Endothelial cell of umbilical vein (primary cell): ENCODE data around the gene PRDM16. TPM values are rescaled to one million over a fixed set of nuclear protein-coding genes. Genes with fewer than 3 reads are reported as not detected.

Experiments
- BruUV-seq: library from RNA; stranded (reverse); fragments of 400-500 nt; replicated peaks from 2 replicates; lab custom pipeline; 2021; lab: Mats Ljungman, UMichigan
- CTCF ChIA-PET: fragments of 300-600, 350-600 bp; sonication (Branson Sonifier 250); formaldehyde crosslinking; loops from one replicate; lab custom pipeline; 2021; ENCODE audit warnings: antibody characterized with exemption, inconsistent platforms; lab: Charles Lee
- POLR2A ChIA-PET: fragments of 300-600, 350-600 bp; sonication (Branson Sonifier 250); formaldehyde crosslinking; loops from one replicate; lab custom pipeline; 2021; ENCODE audit warnings: antibody characterized with exemption, inconsistent platforms; lab: Charles Lee
- DNase-seq: peaks from one replicate; pipeline ENCODE4 v3.0.0-alpha.2; 2011; ENCODE audit warnings: low read depth, low spot score
- FAIRE-seq: peaks from 2 replicates; lab custom pipeline; 2011; peaks lifted over from hg19 to GRCh38; lab: Jason Lieb, UNC
- H2AFZ ChIP-seq: 2 replicates; pipeline ENCODE4 v1.6.0; 2012; ENCODE audit warnings: low read depth, low read length, control low read depth, inconsistent platforms
- H3K27ac ChIP-seq: 2 replicates; pipeline ENCODE4 v1.5.1; 2011; ENCODE audit warnings: low read depth, mild to moderate bottlenecking, control low read depth, low read length, moderate library complexity; ENCODE audit not compliant: insufficient read depth
- H3K27me3 ChIP-seq, 2 experiments: 2 replicates each; pipeline versions ENCODE4 v1.6.0 to v1.6.1; 2011; ENCODE audit warnings: low read length in 2 of 2, mixed read lengths in 1 of 2; ENCODE audit not compliant: control insufficient read depth in 2 of 2, insufficient read depth in 2 of 2
- H3K36me3 ChIP-seq, 2 experiments: 2 replicates in 1 of 2; 3 replicates in 1 of 2; pipeline ENCODE4 v1.5.1; 2011; ENCODE audit warnings: low read length in 2 of 2, mild to moderate bottlenecking in 1 of 2, moderate library complexity in 1 of 2; ENCODE audit not compliant: control insufficient read depth in 2 of 2, insufficient read depth in 2 of 2; ENCODE audit errors: extremely low read depth in 1 of 2
- H3K4me1 ChIP-seq: 3 replicates; pipeline ENCODE4 v1.5.1; 2011; ENCODE audit warnings: mild to moderate bottlenecking, low read length; ENCODE audit not compliant: control insufficient read depth, insufficient read depth; ENCODE audit errors: extremely low read depth
- H3K4me2 ChIP-seq: 2 replicates; pipeline ENCODE4 v1.6.1; 2011; ENCODE audit warnings: low read length, control low read depth, mixed read lengths; ENCODE audit not compliant: insufficient read depth
- H3K4me3 ChIP-seq, 3 experiments: fragments of 200-600 bp in 1 of 3; sonication (generic), shearing (Covaris generic) in 1 of 3; replicated peaks in 1 of 3; 2 replicates each; pipeline ENCODE4 v1.5.1; 2011 to 2016; ENCODE audit warnings: control low read depth in 3 of 3, low read length in 3 of 3, mild to moderate bottlenecking in 2 of 3, inconsistent platforms in 1 of 3, low read depth in 1 of 3, moderate library complexity in 1 of 3; ENCODE audit not compliant: insufficient read depth in 1 of 3
- H3K79me2 ChIP-seq: 2 replicates; pipeline ENCODE4 v1.6.0; 2012; ENCODE audit warnings: low read length, inconsistent platforms; ENCODE audit not compliant: control insufficient read depth, insufficient read depth
- H3K9ac ChIP-seq: replicated peaks from 2 replicates; pipeline ENCODE3; 2011; ENCODE audit warnings: low read length, control low read depth; ENCODE audit not compliant: insufficient read depth; ENCODE audit errors: extremely low read depth
- H3K9me1 ChIP-seq: replicated peaks from 3 replicates; pipeline ENCODE4 v1.6.0; 2011; ENCODE audit warnings: mild to moderate bottlenecking, low read length; ENCODE audit not compliant: control insufficient read depth, insufficient read depth; ENCODE audit errors: extremely low read depth
- H3K9me3 ChIP-seq: replicated peaks from 2 replicates; pipeline ENCODE4 v1.5.1; 2012; ENCODE audit warnings: low read length, inconsistent platforms; ENCODE audit not compliant: control insufficient read depth, insufficient read depth
- H4K20me1 ChIP-seq: replicated peaks from 2 replicates; pipeline ENCODE3; 2011; ENCODE audit warnings: mild to moderate bottlenecking, low read length; ENCODE audit not compliant: control insufficient read depth, insufficient read depth; ENCODE audit errors: extremely low read depth
- CTCF ChIP-seq, 2 donors: IDR thresholded peaks; 1 replicate in 1 of 2; 2 replicates in 1 of 2; pipeline ENCODE4 v1.5.1; 2011; ENCODE audit warnings: low read length in 2 of 2, mild to moderate bottlenecking in 2 of 2, moderate library complexity in 2 of 2, control low read depth in 1 of 2, inconsistent platforms in 1 of 2, low read depth in 1 of 2; ENCODE audit not compliant: insufficient read depth in 1 of 2; ENCODE audit errors: extremely low read depth in 1 of 2
- EZH2 ChIP-seq: IDR thresholded peaks from 2 replicates; pipeline ENCODE4 v1.6.1; 2012; ENCODE audit warnings: borderline replicate concordance, low read depth, mild to moderate bottlenecking, moderate library complexity, low read length, inconsistent platforms; ENCODE audit not compliant: severe bottlenecking
- FOS ChIP-seq: IDR thresholded peaks from 2 replicates; pipeline ENCODE4 v1.6.1; 2011; ENCODE audit warnings: mild to moderate bottlenecking, low read length, moderate library complexity, borderline replicate concordance; ENCODE audit not compliant: insufficient read depth
- GATA2 ChIP-seq: IDR thresholded peaks from 2 replicates; pipeline ENCODE4 v1.7.0; 2011; ENCODE audit warnings: low read depth, mild to moderate bottlenecking, moderate library complexity, mixed read lengths, low read length; ENCODE audit not compliant: insufficient read length, insufficient read depth
- JUN ChIP-seq: IDR thresholded peaks from 2 replicates; pipeline ENCODE4 v1.6.1; 2011; ENCODE audit warnings: borderline replicate concordance, low read depth; ENCODE audit not compliant: insufficient read length, insufficient read depth
- MYC ChIP-seq: IDR thresholded peaks from one replicate; pipeline ENCODE4 v1.6.1; 2011; ENCODE audit warnings: mild to moderate bottlenecking, low read depth, low read length
- POLR2A ChIP-seq: IDR thresholded peaks from 2 replicates; pipeline ENCODE4 v1.6.1; 2012; ENCODE audit warnings: low read depth, mild to moderate bottlenecking, control low read depth, low read length
- POLR2AphosphoS5 ChIP-seq: IDR thresholded peaks from 2 replicates; pipeline ENCODE4 v1.6.1; 2012; ENCODE audit warnings: low read depth, mild to moderate bottlenecking, control low read depth, low read length, moderate library complexity; ENCODE audit not compliant: insufficient read depth
- dilution Hi-C: fragments of 300-500 bp; cut with MboI; formaldehyde crosslinking; loops from one replicate; pipeline ENCODE4 v1.15.0; 2019; ENCODE audit warnings: low sequenced_read_pairs; ENCODE audit not compliant: extremely low pct_ligation_motif_present
- intact Hi-C: fragments of 100-400 bp; cut with micrococcal nuclease; formaldehyde crosslinking; loops from one replicate; pipeline ENCODE4 v1.10.0; 2022
- polyA plus RNA-seq, 4 experiments: library from polyadenylated mRNA; depleted of rRNA in 3 of 4; stranded (reverse) in 3 of 4; unstranded in 1 of 4; fragments of >200 nt; gene quantifications; 2 replicates each; pipeline versions ENCODE4 v1.2.1 to v1.2.3, GENCODE V29; 2011 to 2012; ENCODE audit warnings: missing spikeins in 1 of 4
- total RNA-seq: library from RNA; stranded (reverse); gene quantifications from 2 replicates; pipeline ENCODE4 v1.2.3, GENCODE V29; 2021
- TF ChIP-seq, protein P1 (sequence below): IDR thresholded peaks from 2 replicates; pipeline ENCODE4 v1.6.1; 2011; ENCODE audit not compliant: insufficient read depth, insufficient read length

The PRDM16 gene
- total and polyA plus RNA-seq, 2 donors (not counting 3 experiments of a cell fraction or from before 2014, with no cell fraction given), result not detected

DNA sequence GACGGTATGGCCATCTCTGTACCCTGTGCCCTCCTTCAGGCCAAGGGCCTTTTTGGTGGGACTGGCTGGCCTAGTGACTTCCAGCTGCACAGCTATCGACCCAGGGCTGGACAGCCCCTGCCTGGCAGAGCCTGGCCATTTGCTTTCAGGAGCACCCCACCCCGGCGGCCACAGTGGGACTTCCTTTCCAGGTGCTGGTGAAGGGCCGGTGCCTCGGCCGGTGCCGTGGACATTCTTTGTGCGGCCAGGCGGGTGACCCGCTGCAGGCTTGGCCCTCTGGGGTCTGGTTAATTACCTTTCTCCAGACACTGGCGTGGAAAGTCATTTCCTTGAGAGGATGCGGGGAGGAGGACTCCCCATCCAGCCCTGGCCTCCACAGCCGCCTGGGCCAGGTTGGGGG lies 50.1 kb downstream of the PRDM16 start:
- Histone ChIP-seq H3K79me2 (no peaks in the 10 kb centered on the region), H3K4me1 (no peaks in the 10 kb centered on the region), H3K36me3 (no peaks in the 10 kb centered on the region), H3K9me3 (peaks cover 4% of the 10 kb centered on the region), H3K27ac (no peak overlapping the region), H3K9ac (no peak overlapping the region), H3K4me2 (no peak overlapping the region), H4K20me1 (no peaks in the 10 kb centered on the region), H3K9me1 (no peaks in the 10 kb centered on the region), H3K27me3 (no peaks in the 10 kb centered on the region), H3K4me3 (no peak overlapping the region), H2AFZ (no peak overlapping the region)
- no peak for DNase-seq
- TF ChIP-seq EZH2 (no peak), JUN (no peak), POLR2AphosphoS5 (no peak), GATA2 (no peak), POLR2A (no peak), FOS (no peak), MYC (no peak), CTCF (IDR thresholded peaks at IDR 0.05; ENCODE audit: extremely low read depth in 1 of 2, insufficient read depth in 1 of 2, low read depth in 1 of 2, low read length in 2 of 2) (no peak)
- TF ChIP-seq, protein P1, sequence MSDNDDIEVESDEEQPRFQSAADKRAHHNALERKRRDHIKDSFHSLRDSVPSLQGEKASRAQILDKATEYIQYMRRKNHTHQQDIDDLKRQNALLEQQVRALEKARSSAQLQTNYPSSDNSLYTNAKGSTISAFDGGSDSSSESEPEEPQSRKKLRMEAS, result no peak
- dilution Hi-C loops, result no loop called here
- ChIA-PET CTCF (no interaction called here), POLR2A (no interaction called here)
- FAIRE-seq, result no peak
- BruUV-seq, result no TSS peak
- intact Hi-C loops, result no loop called here
